GM10266 (cell line): ENCODE data around the gene SERINC4.
"Not testable (repeated sequence)": the region's sequence is repeated elsewhere in the genome, so short reads cannot be mapped to it uniquely, and the experiment has no call there.

ENCODE experiments used
- DNase-seq: peaks from one replicate; pipeline ENCODE4 v3.0.0; 2012; ENCODE audit errors: extremely low spot score
- CTCF ChIP-seq: IDR thresholded peaks from 2 replicates; pipeline ENCODE4 v1.5.1; 2012; ENCODE audit warnings: mild to moderate bottlenecking, low read depth; ENCODE audit not compliant: control insufficient read depth, insufficient read depth; ENCODE audit errors: missing control alignments

SERINC4 gene

GRCh38 chr15:43762824-43763223, 37.2 kb downstream of the SERINC4 start:
- no peak for DNase-seq
- no peak for TF ChIP-seq CTCF

GRCh38 chr15:43751885-43752284, 48.1 kb downstream of the SERINC4 start:
- no peak for TF ChIP-seq CTCF
- no peak for DNase-seq

- no peak for TF ChIP-seq CTCF
- DNase-seq = peak; percentile 70
Measured at GRCh38 chr15:43749690-43750345, 50.2 kb downstream of the SERINC4 start.

GRCh38 chr15:43748376-43748775, 51.6 kb downstream of the SERINC4 start:
- no peak for TF ChIP-seq CTCF
- DNase-seq = no peak

- not testable (repeated sequence) for DNase-seq
Measured at GRCh38 chr15:43746903-43747309, 53.1 kb downstream of the SERINC4 start.

GRCh38 chr15:43746245-43746902, 53.6 kb downstream of the SERINC4 start, which contains the start of gene PDIA3:
PDIA3 (plus strand) TSS chr15:43746438; CDS start chr15:43746540, 102 bp downstream.
- peak; percentile 93 for DNase-seq
